ENCODE data around the gene RHOBTB1.

- TF ChIP-seq CTCF (IDR thresholded peaks at IDR 0.05; ENCODE audit: borderline replicate concordance, extremely low read depth, low read length, poor library complexity, severe bottlenecking) (no peak), EZH2 (IDR thresholded peaks at IDR 0.05; ENCODE audit: borderline replicate concordance, low read depth, low read length, severe bottlenecking) (no peak)
Measured at GRCh38 chr10:60890811-60891210, 53.2 kb downstream of the RHOBTB1 start.

Data from DND-41 (cell line).